ENCODE data around the gene CIRBP. TPM values are rescaled to one million over a fixed set of nuclear protein-coding genes. Genes with fewer than 3 reads are reported as not detected.
"Not testable (repeated sequence)": the region's sequence is repeated elsewhere in the genome, so short reads cannot be mapped to it uniquely, and the experiment has no call there.

The CIRBP gene
- total and polyA plus RNA-seq, 9 of the 15 experiments (the other 6 are each of a cell fraction or from before 2014, with no cell fraction given) = 20.5 to 327 (median 176) TPM

GRCh38 chr19:1246265-1247087 is 22.7 kb upstream of the CIRBP start:
- in situ Hi-C loops (cut with MboI) = loop anchor here (25.0 kb wide), 1 partner anchor 484 kb away; the partner anchor contains the start of gene MISP
- intact Hi-C loops (cut with micrococcal nuclease); BruUV-seq (replicated peaks); H4K20me1 ChIP-seq (replicated peaks; ENCODE audit: control insufficient read depth, insufficient read depth, low read length); H3K27me3 ChIP-seq (ENCODE audit: control insufficient read depth in 2 of 2, insufficient read depth in 2 of 2, low read length in 2 of 2); DNase-seq (ENCODE audit: extremely low read depth in 1 of 4, low spot score in 3 of 4); H3K9me3 ChIP-seq (replicated peaks; ENCODE audit: control insufficient read depth, insufficient read depth, low read depth, low read length); H3K9me1 ChIP-seq (ENCODE audit: control insufficient read depth, insufficient read depth, low read length); H3K4me2 ChIP-seq (ENCODE audit: insufficient read depth, low read length); H2AFZ ChIP-seq (ENCODE audit: low read depth, low read length); H3K4me3 ChIP-seq; ATAC-seq: not testable (repeated sequence)
- Histone ChIP-seq H3K9ac (ENCODE audit: insufficient read depth in 1 of 2, low read depth in 2 of 2, low read length in 2 of 2) (peak overlapping the region in 1 of 2 experiments; percentile 75; a peak in 2 of 4 replicates), H3K27ac (ENCODE audit: extremely low read depth, low read depth, low read length) (peak overlapping the region; percentile 39; the same call in 1 of the 3 replicates), H3K36me3 (ENCODE audit: control insufficient read depth, insufficient read depth, low read length) (peaks cover 50% of the 10 kb centered on the region; the same call in 2 of the 3 replicates), H3K79me2 (ENCODE audit: control insufficient read depth, insufficient read depth, low read length) (peaks cover 62% of the 10 kb centered on the region), H3K4me1 (replicated peaks in 1 of 2; ENCODE audit: control insufficient read depth in 2 of 2, insufficient read depth in 2 of 2, low read length in 2 of 2) (peaks cover 41 to 95% of the 10 kb centered on the region in 2 experiments)
- peak; percentile 35 for FAIRE-seq
- 74% methylated on average over 20 of the region's 27 CpGs for WGBS (ENCODE audit: insufficient coverage, low coverage, missing lambda C conversion rate)
- POLR2A ChIA-PET = interaction anchor here (0.5 to 1.5 kb wide), 6 partner anchors 10 to 369 kb away, joined by 3 to 14 read pairs (median 4); partner anchors contain the start of gene CIRBP
- CTCF ChIA-PET (ENCODE audit: low intra/inter-chr PET ratio) = interaction anchor here (4.5 kb wide), 1 partner anchor 21 kb away, joined by 51 read pairs; no protein-coding TSS in a partner anchor
- TF ChIP-seq SAFB (IDR thresholded peaks at IDR 0.05; ENCODE audit: borderline replicate concordance, low read depth, low read length) (peak; percentile 49; the same call in 1 of the 2 replicates), POLR2G (IDR thresholded peaks at IDR 0.05; ENCODE audit: low read depth, low read length) (peak; percentile 56), SP1 (CRISPR knock-in tag; IDR thresholded peaks at IDR 0.05) (peak; percentile 29; the same call in 1 of the 2 replicates), ZNF384 (IDR thresholded peaks at IDR 0.05; ENCODE audit: low read depth, low read length) (peak; percentile 59), RBFOX2 (IDR thresholded peaks at IDR 0.05; ENCODE audit: low read depth, low read length) (peak; percentile 23; the same call in 1 of the 2 replicates), CTCF (IDR thresholded peaks at IDR 0.05 in 2 of 3, conservative IDR thresholded peaks at IDR 0.05 in 1 of 3; ENCODE audit: insufficient read depth in 2 of 3, low read depth in 1 of 3, low read length in 3 of 3) (peak in 1 of 3 experiments; percentile 24; a peak in 1 of 6 replicates), GABPB1 (CRISPR knock-in tag; IDR thresholded peaks at IDR 0.05) (peak; percentile 29; the same call in 1 of the 2 replicates), NFIC (IDR thresholded peaks at IDR 0.05) (peak; percentile 62), ZFX (CRISPR knock-in tag; IDR thresholded peaks at IDR 0.05) (peak; percentile 31; the same call in 1 of the 2 replicates)

Measured in K562 (cell line).